Measurements from ENCODE around the gene UGT3A2. TPM values are rescaled to one million over a fixed set of nuclear protein-coding genes. Genes with fewer than 3 reads are reported as not detected.

The UGT3A2 gene
- polyA plus RNA-seq, 1 of the 3 experiments (the other 2 are of a cell fraction) = 0.05 TPM

DNA sequence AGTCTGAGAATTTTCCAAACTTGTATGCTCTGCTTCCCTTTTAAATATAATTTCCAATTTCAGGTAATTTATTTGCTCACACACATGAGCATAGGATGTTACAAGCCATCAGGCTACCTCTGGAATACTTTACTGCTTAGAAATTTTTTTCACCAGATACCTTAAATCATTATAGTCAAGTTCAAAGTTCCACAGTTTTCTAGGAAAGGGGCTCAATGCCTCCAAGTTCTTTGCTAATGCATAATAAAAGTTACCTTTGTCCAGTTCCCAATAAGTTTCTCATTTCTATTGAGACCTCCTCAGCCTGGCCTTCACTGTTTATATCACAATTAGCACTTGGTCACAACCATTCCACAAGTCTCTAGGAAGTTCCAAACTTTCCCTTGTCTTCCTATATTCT lies 59.3 kb downstream of the UGT3A2 start:
- Histone ChIP-seq H3K9ac (no peak overlapping the region), H3K36me3 (replicated peaks in 1 of 2; ENCODE audit: control insufficient read depth in 1 of 2, insufficient read depth in 2 of 2, low read length in 1 of 2) (no peaks in the 10 kb centered on the region), H3K79me2 (ENCODE audit: insufficient read depth) (no peaks in the 10 kb centered on the region), H3K4me2 (no peak overlapping the region), H3K27me3 (ENCODE audit: insufficient read depth) (no peaks in the 10 kb centered on the region), H3K27ac (ENCODE audit: low read depth in 2 of 2, low read length in 1 of 2) (no peak overlapping the region), H3K9me2 (no peaks in the 10 kb centered on the region), H2AFZ (ENCODE audit: low read depth) (no peak overlapping the region), H3K4me3 (ENCODE audit: low read depth in 2 of 2, low read length in 1 of 2) (no peak overlapping the region), H3F3A (replicated peaks; ENCODE audit: insufficient read depth) (no peaks in the 10 kb centered on the region), H3K4me1 (ENCODE audit: control insufficient read depth in 1 of 2, insufficient read depth in 2 of 2, low read depth in 1 of 2, low read length in 1 of 2) (no peaks in the 10 kb centered on the region), H3K9me3 (no peaks in the 10 kb centered on the region), H4K20me1 (ENCODE audit: insufficient read depth) (no peaks in the 10 kb centered on the region)
- CTCF ChIA-PET = no interaction called here
- TF ChIP-seq, protein P1, sequence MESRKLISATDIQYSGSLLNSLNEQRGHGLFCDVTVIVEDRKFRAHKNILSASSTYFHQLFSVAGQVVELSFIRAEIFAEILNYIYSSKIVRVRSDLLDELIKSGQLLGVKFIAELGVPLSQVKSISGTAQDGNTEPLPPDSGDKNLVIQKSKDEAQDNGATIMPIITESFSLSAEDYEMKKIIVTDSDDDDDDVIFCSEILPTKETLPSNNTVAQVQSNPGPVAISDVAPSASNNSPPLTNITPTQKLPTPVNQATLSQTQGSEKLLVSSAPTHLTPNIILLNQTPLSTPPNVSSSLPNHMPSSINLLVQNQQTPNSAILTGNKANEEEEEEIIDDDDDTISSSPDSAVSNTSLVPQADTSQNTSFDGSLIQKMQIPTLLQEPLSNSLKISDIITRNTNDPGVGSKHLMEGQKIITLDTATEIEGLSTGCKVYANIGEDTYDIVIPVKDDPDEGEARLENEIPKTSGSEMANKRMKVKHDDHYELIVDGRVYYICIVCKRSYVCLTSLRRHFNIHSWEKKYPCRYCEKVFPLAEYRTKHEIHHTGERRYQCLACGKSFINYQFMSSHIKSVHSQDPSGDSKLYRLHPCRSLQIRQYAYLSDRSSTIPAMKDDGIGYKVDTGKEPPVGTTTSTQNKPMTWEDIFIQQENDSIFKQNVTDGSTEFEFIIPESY (IDR thresholded peaks at IDR 0.05; ENCODE audit: borderline replicate concordance, low read depth) = no peak
- POLR2A ChIA-PET = no interaction called here
- no peak for DNase-seq

GRCh38 chr5:36006163-36006562 lies 60.5 kb downstream of the UGT3A2 start:
- no peaks in the 10 kb centered on the region for H3F3A ChIP-seq (replicated peaks; ENCODE audit: insufficient read depth)
- TF ChIP-seq SIN3A (IDR thresholded peaks at IDR 0.05; ENCODE audit: borderline replicate concordance, low read depth, low read length) (no peak), FOXJ3 (CRISPR knock-in tag; IDR thresholded peaks at IDR 0.05) (no peak), TAF1 (IDR thresholded peaks at IDR 0.05; ENCODE audit: borderline replicate concordance, low read depth, low read length) (no peak), MEF2A (IDR thresholded peaks at IDR 0.05; ENCODE audit: borderline replicate concordance, low read depth) (no peak), RXRA (IDR thresholded peaks at IDR 0.05; ENCODE audit: borderline replicate concordance, low read depth) (no peak), MXI1 (IDR thresholded peaks at IDR 0.05; ENCODE audit: low read depth, low read length) (no peak), FOSL2 (IDR thresholded peaks at IDR 0.05; ENCODE audit: borderline replicate concordance, low read depth) (no peak), MAX (IDR thresholded peaks at IDR 0.05; ENCODE audit: low read depth) (no peak), YY1 (IDR thresholded peaks at IDR 0.05; ENCODE audit: low read depth) (no peak), TEAD4 (IDR thresholded peaks at IDR 0.05; ENCODE audit: borderline replicate concordance, insufficient read depth) (no peak), POLR2AphosphoS5 (IDR thresholded peaks at IDR 0.05; ENCODE audit: low read depth, low read length) (no peak), CHD2 (IDR thresholded peaks at IDR 0.05; ENCODE audit: low read length, partially characterized antibody) (no peak), EZH2phosphoT487 (IDR thresholded peaks at IDR 0.05; ENCODE audit: borderline replicate concordance, low read depth) (no peak)
- TF ChIP-seq, protein P1 (IDR thresholded peaks at IDR 0.05; ENCODE audit: borderline replicate concordance, low read depth) = no peak
- no peaks in the 10 kb centered on the region for H3K9me3 ChIP-seq
- 10% methylated on average over 1 of the region's 1 CpG for WGBS (ENCODE audit: low lambda C conversion rate)
- no peaks in the 10 kb centered on the region for H3K27me3 ChIP-seq (ENCODE audit: insufficient read depth)
- ChIA-PET CTCF (no interaction called here), POLR2A (no interaction called here)
- H3K36me3 ChIP-seq (replicated peaks in 1 of 2; ENCODE audit: control insufficient read depth in 1 of 2, insufficient read depth in 2 of 2, low read length in 1 of 2) = no peaks in the 10 kb centered on the region
- H3K27ac ChIP-seq (ENCODE audit: low read depth in 2 of 2, low read length in 1 of 2) = no peak overlapping the region
- no peak overlapping the region for H3K9ac ChIP-seq
- H2AFZ ChIP-seq (ENCODE audit: low read depth) = no peak overlapping the region
- no peak overlapping the region for H3K4me3 ChIP-seq (ENCODE audit: low read depth in 2 of 2, low read length in 1 of 2)
- no peak overlapping the region for H3K4me2 ChIP-seq
- no peak for DNase-seq
- H3K9me2 ChIP-seq = no peaks in the 10 kb centered on the region
- H3K4me1 ChIP-seq (ENCODE audit: control insufficient read depth in 1 of 2, insufficient read depth in 2 of 2, low read depth in 1 of 2, low read length in 1 of 2) = no peaks in the 10 kb centered on the region
- H3K79me2 ChIP-seq (ENCODE audit: insufficient read depth) = no peaks in the 10 kb centered on the region
- H4K20me1 ChIP-seq (ENCODE audit: insufficient read depth) = no peaks in the 10 kb centered on the region
